A673 (cell line): Measurements from ENCODE around the gene CCNO. TPM values are rescaled to one million over a fixed set of nuclear protein-coding genes. Genes with fewer than 3 reads are reported as not detected.

Experiments
- BruUV-seq: library from RNA; stranded (reverse); fragments of 400-500 nt; replicated peaks from 2 replicates; lab custom pipeline; 2021; lab: Mats Ljungman, UMichigan
- CTCF ChIA-PET: fragments of 300-600 bp; sonication (Branson Sonifier 250); formaldehyde crosslinking; loops from one replicate; lab custom pipeline; 2022; ENCODE audit warnings: antibody characterized with exemption; lab: Charles Lee
- POLR2A ChIA-PET: fragments of 300-600 bp; sonication (Branson Sonifier 250); formaldehyde crosslinking; loops from one replicate; lab custom pipeline; 2022; ENCODE audit warnings: antibody characterized with exemption; ENCODE audit not compliant: low non-redundant PET; lab: Charles Lee
- DNase-seq: peaks from one replicate; pipeline ENCODE4 v3.0.0-alpha.2; 2015; ENCODE audit warnings: low spot score
- H3K27ac ChIP-seq: fragments of 200-600 bp; sonication (generic); 2 replicates; pipeline ENCODE4 v1.5.1; 2016; ENCODE audit warnings: mixed run types, low read depth, mild to moderate bottlenecking, mixed read lengths, antibody characterized with exemption, low read length; ENCODE audit not compliant: poor library complexity, severe bottlenecking
- H3K27me3 ChIP-seq: fragments of 200-600 bp; sonication (generic); replicated peaks from 2 replicates; pipeline ENCODE4 v1.6.1; 2017; ENCODE audit warnings: mixed run types, low read depth, mild to moderate bottlenecking, mixed read lengths, antibody characterized with exemption, low read length; ENCODE audit not compliant: insufficient read depth, poor library complexity
- H3K36me3 ChIP-seq: fragments of 200-600 bp; sonication (generic); 2 replicates; pipeline ENCODE4 v1.6.1; 2016; ENCODE audit warnings: mixed run types, mild to moderate bottlenecking, mixed read lengths, antibody characterized with exemption, low read length; ENCODE audit not compliant: insufficient read depth, poor library complexity, severe bottlenecking
- H3K4me1 ChIP-seq: fragments of 200-600 bp; sonication (generic); 2 replicates; pipeline ENCODE4 v1.6.1; 2017; ENCODE audit warnings: mixed run types, mild to moderate bottlenecking, mixed read lengths, antibody characterized with exemption, low read length; ENCODE audit not compliant: insufficient read depth, poor library complexity, severe bottlenecking
- H3K4me3 ChIP-seq: fragments of 200-600 bp; sonication (generic); 2 replicates; pipeline ENCODE4 v1.5.1; 2016; ENCODE audit warnings: low read depth, mixed run types, mild to moderate bottlenecking, mixed read lengths, low read length; ENCODE audit not compliant: poor library complexity, severe bottlenecking
- H3K9me3 ChIP-seq: fragments of 200-600 bp; sonication (generic); 2 replicates; pipeline ENCODE4 v1.6.1; 2016; ENCODE audit warnings: mixed run types, low read depth, mild to moderate bottlenecking, mixed read lengths, antibody characterized with exemption, low read length; ENCODE audit not compliant: poor library complexity, severe bottlenecking
- EZH2 ChIP-seq: fragments of 200-600 bp; sonication (generic); IDR thresholded peaks from 2 replicates; pipeline ENCODE4 v1.6.1; 2017; ENCODE audit warnings: borderline replicate concordance, low read depth, mild to moderate bottlenecking, mixed read lengths, antibody characterized with exemption, low read length; ENCODE audit not compliant: poor library complexity, severe bottlenecking
- intact Hi-C: fragments of 100-400 bp; cut with micrococcal nuclease; formaldehyde crosslinking; loops from one replicate; pipeline ENCODE4 v1.10.0; 2022; ENCODE audit not compliant: unreplicated experiment
- total RNA-seq: library from RNA; stranded (reverse); gene quantifications from 2 replicates; pipeline ENCODE4 v1.2.3, GENCODE V29; 2021
- TF ChIP-seq, protein P1 (sequence below): fragments of 300-800, 200-600 bp; sonication (generic); conservative IDR thresholded peaks from 2 replicates; pipeline ENCODE4 v1.5.1; 2017; ENCODE audit warnings: low read depth, mild to moderate bottlenecking, antibody characterized with exemption, low read length, moderate library complexity, mixed read lengths

Gene CCNO
- total RNA-seq, 1 experiment from 2014 or later = 2.1 TPM

- H3K27ac ChIP-seq = no peak overlapping the region
- POLR2A ChIA-PET = no interaction called here
- intact Hi-C loops = no loop called here
These were observed 2.1 kb downstream of the CCNO start for GRCh38 chr5:55231029-55231918.

DNA sequence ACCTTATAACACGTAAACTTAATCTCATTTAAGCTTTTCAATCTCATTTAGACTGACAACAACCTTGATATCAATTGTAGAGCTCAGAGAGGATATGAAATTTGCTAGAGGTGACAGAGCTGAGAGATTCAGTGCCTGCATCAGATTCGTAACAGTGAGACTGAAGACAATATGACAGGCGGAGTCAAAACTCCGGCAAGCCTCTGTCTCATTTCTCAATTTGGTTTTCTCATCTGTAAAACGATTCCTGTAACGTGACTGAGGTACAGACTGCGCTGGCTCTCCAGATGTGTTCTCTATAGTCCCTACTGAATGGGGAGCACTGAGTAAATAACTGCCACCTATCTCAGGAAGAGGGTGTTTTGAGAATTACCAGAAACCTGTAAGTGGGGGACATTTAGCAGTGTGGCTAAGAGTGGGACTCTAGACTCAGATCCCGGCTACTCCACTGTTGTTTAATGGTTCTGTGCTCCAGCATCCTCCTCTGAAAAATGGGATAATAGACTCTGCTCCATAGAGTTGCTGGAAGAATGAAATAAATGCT is 3.2 kb downstream of the CCNO start:
- Histone ChIP-seq H3K9me3 (no peaks in the 10 kb centered on the region), H3K36me3 (no peaks in the 10 kb centered on the region), H3K4me3 (no peak overlapping the region), H3K27me3 (peaks cover 22% of the 10 kb centered on the region), H3K27ac (no peak overlapping the region), H3K4me1 (peaks cover 18% of the 10 kb centered on the region)
- DNase-seq = no peak
- intact Hi-C loops = no loop called here
- BruUV-seq = no TSS peak
- TF ChIP-seq EZH2 = no peak
- TF ChIP-seq, protein P1, sequence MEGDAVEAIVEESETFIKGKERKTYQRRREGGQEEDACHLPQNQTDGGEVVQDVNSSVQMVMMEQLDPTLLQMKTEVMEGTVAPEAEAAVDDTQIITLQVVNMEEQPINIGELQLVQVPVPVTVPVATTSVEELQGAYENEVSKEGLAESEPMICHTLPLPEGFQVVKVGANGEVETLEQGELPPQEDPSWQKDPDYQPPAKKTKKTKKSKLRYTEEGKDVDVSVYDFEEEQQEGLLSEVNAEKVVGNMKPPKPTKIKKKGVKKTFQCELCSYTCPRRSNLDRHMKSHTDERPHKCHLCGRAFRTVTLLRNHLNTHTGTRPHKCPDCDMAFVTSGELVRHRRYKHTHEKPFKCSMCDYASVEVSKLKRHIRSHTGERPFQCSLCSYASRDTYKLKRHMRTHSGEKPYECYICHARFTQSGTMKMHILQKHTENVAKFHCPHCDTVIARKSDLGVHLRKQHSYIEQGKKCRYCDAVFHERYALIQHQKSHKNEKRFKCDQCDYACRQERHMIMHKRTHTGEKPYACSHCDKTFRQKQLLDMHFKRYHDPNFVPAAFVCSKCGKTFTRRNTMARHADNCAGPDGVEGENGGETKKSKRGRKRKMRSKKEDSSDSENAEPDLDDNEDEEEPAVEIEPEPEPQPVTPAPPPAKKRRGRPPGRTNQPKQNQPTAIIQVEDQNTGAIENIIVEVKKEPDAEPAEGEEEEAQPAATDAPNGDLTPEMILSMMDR = no peak
- CTCF ChIA-PET = no interaction called here
- POLR2A ChIA-PET = no interaction called here

More at GRCh38 chr5:55231029-55231918, 2.1 kb downstream of the CCNO start:
- CTCF ChIA-PET = no interaction called here
- DNase-seq = no peak
- H3K36me3 ChIP-seq = no peaks in the 10 kb centered on the region
- H3K4me3 ChIP-seq = peak overlapping the region; percentile 64
- no peak for TF ChIP-seq EZH2
- TF ChIP-seq, protein P1 = no peak
- peaks cover 18% of the 10 kb centered on the region for H3K4me1 ChIP-seq
- BruUV-seq = no TSS peak
- peaks cover 22% of the 10 kb centered on the region for H3K27me3 ChIP-seq
- H3K9me3 ChIP-seq = no peaks in the 10 kb centered on the region

DNA sequence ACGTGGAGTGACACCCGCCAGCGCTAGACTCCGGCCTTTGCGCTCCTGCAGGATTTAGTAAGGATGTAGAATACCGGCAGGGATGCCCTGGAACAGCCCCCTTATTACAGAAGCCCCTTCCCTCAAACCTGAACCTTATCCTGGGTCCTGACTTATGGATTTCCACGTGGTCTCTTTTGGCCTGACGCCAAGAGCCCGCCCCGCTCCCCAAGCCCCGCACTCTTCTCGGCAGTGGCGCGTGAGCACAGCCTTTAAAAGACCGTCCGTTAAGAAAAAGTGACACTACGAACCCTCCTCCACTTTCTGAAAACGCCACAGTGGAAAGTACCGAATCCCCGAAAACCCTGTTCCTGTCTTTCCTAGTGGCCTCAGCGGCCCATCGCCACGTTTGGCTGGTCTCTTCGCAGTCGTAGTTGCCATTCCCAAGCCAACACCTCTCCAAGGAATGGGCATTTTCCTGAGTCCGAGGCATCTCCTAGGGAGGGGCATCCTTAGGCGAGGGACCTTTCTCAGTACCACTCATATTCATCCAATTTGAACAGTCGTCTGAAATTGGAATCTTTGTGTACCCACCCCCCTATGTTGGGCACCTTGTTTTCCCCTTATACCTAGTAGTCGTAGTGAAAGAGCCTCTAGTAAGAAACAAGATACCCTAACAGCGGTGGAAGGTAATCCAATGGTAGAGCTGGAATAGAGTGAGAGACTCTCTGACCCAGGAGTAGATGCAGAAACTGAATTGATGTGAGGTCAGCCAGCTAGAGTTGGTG is 5.6 kb downstream of the CCNO start:
- Histone ChIP-seq H3K27me3 (peaks cover 22% of the 10 kb centered on the region), H3K36me3 (no peaks in the 10 kb centered on the region), H3K9me3 (no peaks in the 10 kb centered on the region), H3K27ac (no peak overlapping the region), H3K4me1 (peaks cover 8% of the 10 kb centered on the region), H3K4me3 (peak overlapping the region; percentile 64)
- CTCF ChIA-PET = no interaction called here
- TF ChIP-seq, protein P1 = no peak
- no peak for TF ChIP-seq EZH2
- intact Hi-C loops = loop anchor here (2.0 to 5.0 kb wide), 2 partner anchors 55 to 464 kb away; partner anchors contain the start of gene CDC20B
- no TSS peak for BruUV-seq
- POLR2A ChIA-PET = no interaction called here
- no peak for DNase-seq
